H9 (cell line): ENCODE measurements around the gene CACNA1D. TPM values are rescaled to one million over a fixed set of nuclear protein-coding genes. Genes with fewer than 3 reads are reported as not detected.
A peak's percentile ranks its signal among the peaks of the same experiment; 100 is the strongest.

Experiments used
- DNase-seq: peaks from one replicate; pipeline ENCODE4 v3.0.0-alpha.2; 2017
- H2AFZ ChIP-seq: one replicate; pipeline ENCODE4 v1.6.1; 2013; ENCODE audit warnings: mild to moderate bottlenecking, low read length, control low read depth, moderate library complexity
- H2AK5ac ChIP-seq: 2 replicates; pipeline ENCODE4 v1.6.1; 2013; ENCODE audit warnings: low read length, control low read depth, mixed read lengths; ENCODE audit not compliant: insufficient read length
- H2BK120ac ChIP-seq: one replicate; pipeline ENCODE4 v1.6.1; 2013; ENCODE audit warnings: low read depth, mild to moderate bottlenecking, low read length, control low read depth, inconsistent platforms; ENCODE audit not compliant: poor library complexity, severe bottlenecking
- H2BK12ac ChIP-seq: 2 replicates; pipeline ENCODE4 v1.6.1; 2013; ENCODE audit warnings: low read length, control low read depth, mixed read lengths, low read depth; ENCODE audit not compliant: insufficient read length
- H2BK15ac ChIP-seq: 2 replicates; pipeline ENCODE4 v1.6.1; 2013; ENCODE audit warnings: low read depth, low read length, control low read depth
- H2BK20ac ChIP-seq: one replicate; pipeline ENCODE4 v1.6.1; 2013; ENCODE audit warnings: low read depth, mild to moderate bottlenecking, low read length, control low read depth, inconsistent platforms; ENCODE audit not compliant: poor library complexity, severe bottlenecking
- H2BK5ac ChIP-seq: 2 replicates; pipeline ENCODE4 v1.6.1; 2013; ENCODE audit warnings: low read length, control low read depth, mixed read lengths; ENCODE audit not compliant: insufficient read length
- H3K14ac ChIP-seq: 2 replicates; pipeline ENCODE4 v1.6.1; 2013; ENCODE audit warnings: low read length, control low read depth; ENCODE audit not compliant: insufficient read depth
- H3K18ac ChIP-seq: 2 replicates; pipeline ENCODE4 v1.6.1; 2013; ENCODE audit warnings: low read depth, mild to moderate bottlenecking, mixed read lengths, low read length, control low read depth; ENCODE audit not compliant: insufficient read length
- H3K23ac ChIP-seq: 2 replicates; pipeline ENCODE4 v1.6.1; 2013; ENCODE audit warnings: low read length, control low read depth, mixed read lengths, low read depth; ENCODE audit not compliant: insufficient read length
- H3K23me2 ChIP-seq: 2 replicates; pipeline ENCODE4 v1.6.1; 2013; ENCODE audit warnings: low read depth, mild to moderate bottlenecking, mixed read lengths, low read length, control low read depth; ENCODE audit not compliant: insufficient read length, poor library complexity, severe bottlenecking
- H3K27ac ChIP-seq: 2 replicates; pipeline ENCODE4 v1.5.1; 2013; ENCODE audit warnings: low read length, control low read depth, mixed read lengths, low read depth; ENCODE audit not compliant: insufficient read length
- H3K27me3 ChIP-seq: 2 replicates; pipeline ENCODE4 v1.6.1; 2013; ENCODE audit warnings: low read length, control low read depth, inconsistent platforms; ENCODE audit not compliant: insufficient read depth
- H3K4ac ChIP-seq: 2 replicates; pipeline ENCODE4 v1.6.1; 2013; ENCODE audit warnings: low read depth, mild to moderate bottlenecking, control low read depth, inconsistent platforms, low read length, moderate library complexity
- H3K4me1 ChIP-seq: 2 replicates; pipeline ENCODE4 v1.6.1; 2013; ENCODE audit warnings: low read length, control low read depth, inconsistent platforms; ENCODE audit not compliant: insufficient read depth
- H3K4me2 ChIP-seq: 2 replicates; pipeline ENCODE4 v1.6.1; 2013; ENCODE audit warnings: low read length, control low read depth, mixed read lengths; ENCODE audit not compliant: insufficient read length, insufficient read depth
- H3K56ac ChIP-seq: 2 replicates; pipeline ENCODE4 v1.6.1; 2013; ENCODE audit warnings: low read depth, mild to moderate bottlenecking, mixed read lengths, low read length, control low read depth; ENCODE audit not compliant: insufficient read length
- H3K79me1 ChIP-seq: 2 replicates; pipeline ENCODE4 v1.6.1; 2013; ENCODE audit warnings: low read depth, mild to moderate bottlenecking, moderate library complexity, low read length, control low read depth, inconsistent platforms; ENCODE audit not compliant: insufficient read depth, poor library complexity, severe bottlenecking
- H3K79me2 ChIP-seq: 2 replicates; pipeline ENCODE4 v1.6.1; 2013; ENCODE audit warnings: low read length, control low read depth, inconsistent platforms; ENCODE audit not compliant: insufficient read depth
- H3K9ac ChIP-seq: 2 replicates; pipeline ENCODE4 v1.6.1; 2013; ENCODE audit warnings: low read length, control low read depth, mixed read lengths; ENCODE audit not compliant: insufficient read length; ENCODE audit errors: extremely low read depth
- H3K9me3 ChIP-seq: one replicate; pipeline ENCODE4 v1.6.1; 2013; ENCODE audit warnings: low read depth, low read length, inconsistent platforms; ENCODE audit not compliant: control insufficient read depth
- H3T11ph ChIP-seq: one replicate; pipeline ENCODE4 v1.6.1; 2013; ENCODE audit warnings: mild to moderate bottlenecking, low read length, control low read depth, inconsistent platforms
- H4K20me1 ChIP-seq: one replicate; pipeline ENCODE4 v1.6.1; 2013; ENCODE audit not compliant: control insufficient read depth, insufficient read length, insufficient read depth
- H4K5ac ChIP-seq: 2 replicates; pipeline ENCODE4 v1.6.1; 2013; ENCODE audit warnings: low read depth, mild to moderate bottlenecking, mixed read lengths, low read length, control low read depth; ENCODE audit not compliant: insufficient read length
- H4K8ac ChIP-seq: replicated peaks from 2 replicates; pipeline ENCODE4 v1.6.1; 2013; ENCODE audit warnings: low read length, control low read depth, mixed read lengths, low read depth; ENCODE audit not compliant: insufficient read length
- H4K91ac ChIP-seq: 2 replicates; pipeline ENCODE4 v1.6.1; 2013; ENCODE audit warnings: low read depth, mild to moderate bottlenecking, moderate library complexity, mixed read lengths, low read length, control low read depth; ENCODE audit not compliant: insufficient read length
- H3K27ac Mint-ChIP-seq, 3 experiments: 2 replicates in 2 of 3; 3 replicates in 1 of 3; pipeline ENCODE4 v1.8.0; 2020 to 2021; ENCODE audit warnings: mixed read lengths in 3 of 3, mild to moderate bottlenecking in 1 of 3, moderate library complexity in 1 of 3
- H3K27me3 Mint-ChIP-seq: 2 replicates; pipeline ENCODE4 v1.8.0; 2021; ENCODE audit warnings: low read depth, mild to moderate bottlenecking, moderate library complexity, mixed read lengths
- H3K36me3 Mint-ChIP-seq, 3 experiments: 2 replicates in 2 of 3; 3 replicates in 1 of 3; pipeline ENCODE4 v1.8.0; 2020 to 2021; ENCODE audit warnings: low read depth in 3 of 3, mixed read lengths in 3 of 3; ENCODE audit not compliant: insufficient read depth in 1 of 3
- H3K4me1 Mint-ChIP-seq, 2 experiments: 2 replicates each; pipeline ENCODE4 v1.8.0; 2020; ENCODE audit warnings: mixed read lengths in 2 of 2
- H3K4me3 Mint-ChIP-seq, 2 experiments: 2 replicates in 1 of 2; 3 replicates in 1 of 2; pipeline ENCODE4 v1.8.0; 2020 to 2021; ENCODE audit warnings: mild to moderate bottlenecking in 2 of 2, mixed read lengths in 2 of 2, moderate library complexity in 1 of 2
- H3K9me3 Mint-ChIP-seq, 2 experiments: 2 replicates in 1 of 2; 3 replicates in 1 of 2; pipeline ENCODE4 v1.8.0; 2020; ENCODE audit warnings: mild to moderate bottlenecking in 2 of 2, mixed read lengths in 2 of 2, moderate library complexity in 1 of 2
- CTCF ChIP-seq: fragments of 200-600 bp; sonication (generic); conservative IDR thresholded peaks from 3 replicates; pipeline ENCODE4 v1.8.0; 2021; ENCODE audit warnings: antibody characterized with exemption, mild to moderate bottlenecking
- whole genome bisulfite sequencing: extraction: QIAGEN DNeasy Blood & Tissue Kit; methylation state at CpG from one replicate; pipeline ENCODE4 v1.1.7; 2013; ENCODE audit warnings: missing lambda C conversion rate, low lambda C conversion rate, mixed read lengths; ENCODE audit not compliant: insufficient read length; ENCODE audit errors: extremely low coverage; 5-methylcytosine and 5-hydroxymethylcytosine counted together
- total RNA-seq: library from RNA; stranded (reverse); gene quantifications from 2 replicates; pipeline ENCODE4 v1.2.1, GENCODE V29; 2021

CACNA1D gene
- total RNA-seq, 1 experiment from 2014 or later = 3.5 TPM

DNA sequence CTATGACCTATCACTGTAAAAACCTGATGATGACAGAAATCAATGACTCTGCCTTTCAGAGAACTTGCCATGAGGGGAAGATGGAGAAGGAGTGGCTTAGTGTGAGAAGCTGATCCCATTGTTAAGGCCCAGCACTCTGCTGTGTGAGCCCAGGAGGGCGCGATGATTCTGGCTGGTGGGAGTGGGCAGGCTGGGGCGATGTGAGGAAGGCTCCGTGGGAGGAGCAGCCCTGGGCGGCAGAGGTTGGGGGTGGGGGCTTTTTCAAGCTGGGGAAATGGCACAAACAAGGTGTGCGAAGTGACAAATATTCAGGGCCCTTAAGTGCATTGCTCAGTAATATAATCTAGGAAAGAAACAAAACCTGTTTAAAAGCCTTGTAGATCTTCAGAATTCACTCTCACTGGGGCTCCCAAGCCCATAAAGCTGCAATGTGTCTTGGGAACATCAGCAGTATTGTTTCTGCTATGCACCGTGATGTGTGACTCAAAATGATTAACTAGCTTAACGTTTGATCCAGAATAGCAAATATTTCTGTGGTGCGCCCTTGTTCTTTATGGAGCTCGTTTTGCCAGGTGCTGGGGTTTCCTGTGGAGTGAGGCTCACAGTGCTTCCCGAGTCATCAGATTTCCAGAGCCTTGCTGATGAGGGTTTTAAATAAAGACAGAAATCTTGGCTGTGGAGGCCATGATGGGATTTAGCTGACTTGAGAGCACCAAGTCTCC lies 210.8 kb downstream of the CACNA1D start:
- Histone ChIP-seq H3K27me3 (no peaks in the 10 kb centered on the region), H2AK5ac (no peak overlapping the region), H4K91ac (no peak overlapping the region), H4K5ac (no peak overlapping the region), H3K4ac (no peak overlapping the region), H3K9ac (no peak overlapping the region), H4K8ac (no peak overlapping the region), H3K56ac (no peak overlapping the region), H2BK120ac (no peak overlapping the region), H3K9me3 (no peaks in the 10 kb centered on the region), H2BK12ac (no peak overlapping the region), H3K14ac (peak overlapping the region; percentile 33; the same call in 1 of the 2 replicates), H3K79me2 (no peaks in the 10 kb centered on the region), H3K23me2 (no peaks in the 10 kb centered on the region), H3K79me1 (no peaks in the 10 kb centered on the region), H2AFZ (no peak overlapping the region), H2BK20ac (no peak overlapping the region), H3K4me1 (no peaks in the 10 kb centered on the region), H3K27ac (no peak overlapping the region), H3K23ac (no peak overlapping the region), H3K4me2 (no peak overlapping the region), H2BK5ac (no peak overlapping the region), H2BK15ac (no peak overlapping the region), H4K20me1 (no peaks in the 10 kb centered on the region), H3T11ph (no peak overlapping the region), H3K18ac (no peak overlapping the region)
- Mint-ChIP-seq H3K9me3 (no peaks in the 10 kb centered on the region), H3K4me1 (peaks cover 16 to 18% of the 10 kb centered on the region in 2 experiments), H3K36me3 (no peaks in the 10 kb centered on the region), H3K4me3 (no peak overlapping the region), H3K27ac (peak overlapping the region in 1 of 3 experiments; percentile 45; a peak in 2 of 7 replicates), H3K27me3 (peaks cover 1% of the 10 kb centered on the region; the same call in 1 of the 2 replicates)
- DNase-seq = peak; percentile 13
- no peak for TF ChIP-seq CTCF
- no CpG with 5 or more reads among the region's 11 CpGs for WGBS
